Activated naive CD4-positive, alpha-beta T cell treated with Interleukin-2 at 50 U/mL for 16 hours (primary cell): ENCODE results near the gene LIN37.
"Not testable (repeated sequence)": the region's sequence is repeated elsewhere in the genome, so short reads cannot be mapped to it uniquely, and the experiment has no call there.

Experiments used
- DNase-seq: peaks from one replicate; pipeline ENCODE4 v3.0.0-alpha.2; 2020

LIN37 gene

GRCh38 chr19:35790981-35791813 lies 42.8 kb downstream of the LIN37 start:
- no peak for DNase-seq

- no peak for DNase-seq
These were observed 43.5 kb downstream of the LIN37 start for GRCh38 chr19:35791814-35792279.

GRCh38 chr19:35792312-35792711 lies 43.9 kb downstream of the LIN37 start:
- no peak for DNase-seq

- DNase-seq, result no peak
These were observed 44.5 kb downstream of the LIN37 start for GRCh38 chr19:35792888-35793287.

GRCh38 chr19:35793381-35794165 lies 45.2 kb downstream of the LIN37 start:
- no peak for DNase-seq

GRCh38 chr19:35795564-35795963 lies 47.2 kb downstream of the LIN37 start:
- not testable (repeated sequence) for DNase-seq

GRCh38 chr19:35796645-35797542 lies 48.5 kb downstream of the LIN37 start:
- DNase-seq, result no peak

GRCh38 chr19:35797663-35798062 lies 49.3 kb downstream of the LIN37 start:
- no peak for DNase-seq

- DNase-seq, result no peak
These were observed 53.5 kb downstream of the LIN37 start for GRCh38 chr19:35801828-35802227.
